HG03135 (cell line): ENCODE results near the gene CD55.

ENCODE experiments used
- ATAC-seq: cut with Tn5 transposase; IDR thresholded peaks from one replicate; pipeline ENCODE4 v1.9.1; 2021; ENCODE audit warnings: mild to moderate bottlenecking, moderate library complexity; ENCODE audit not compliant: unreplicated experiment

Gene CD55

GRCh38 chr1:207361029-207361428, 39.6 kb downstream of the CD55 start:
- no peak for ATAC-seq

- ATAC-seq: no peak
Measured at GRCh38 chr1:207361889-207362288, 40.4 kb downstream of the CD55 start.

- ATAC-seq: no peak
Measured at GRCh38 chr1:207362962-207363860, 41.7 kb downstream of the CD55 start.

GRCh38 chr1:207363871-207364270, 42.4 kb downstream of the CD55 start:
- ATAC-seq: no peak

- ATAC-seq: no peak
Measured at GRCh38 chr1:207364614-207365013, 43.1 kb downstream of the CD55 start.

GRCh38 chr1:207365063-207365462, 43.6 kb downstream of the CD55 start:
- no peak for ATAC-seq

- ATAC-seq: no peak
Measured at GRCh38 chr1:207366022-207366421, 44.5 kb downstream of the CD55 start.

GRCh38 chr1:207388721-207389120, 67.2 kb downstream of the CD55 start:
- ATAC-seq: no peak

GRCh38 chr1:207389728-207390464, 68.4 kb downstream of the CD55 start:
- ATAC-seq: no peak

- no peak for ATAC-seq
Measured at GRCh38 chr1:207393610-207394009, 72.1 kb downstream of the CD55 start.

GRCh38 chr1:207396168-207396746, 74.8 kb downstream of the CD55 start:
- no peak for ATAC-seq

GRCh38 chr1:207397525-207397926, 76.0 kb downstream of the CD55 start:
- no peak for ATAC-seq

GRCh38 chr1:207398986-207399385, 77.5 kb downstream of the CD55 start:
- no peak for ATAC-seq

GRCh38 chr1:207401578-207401977, 80.1 kb downstream of the CD55 start:
- no peak for ATAC-seq

GRCh38 chr1:207402744-207403143, 81.3 kb downstream of the CD55 start:
- no peak for ATAC-seq

GRCh38 chr1:207404849-207405525, 83.5 kb downstream of the CD55 start:
- ATAC-seq: no peak

GRCh38 chr1:207405814-207406213, 84.3 kb downstream of the CD55 start:
- ATAC-seq: no peak

GRCh38 chr1:207407655-207408260, 86.3 kb downstream of the CD55 start:
- no peak for ATAC-seq
